ENCODE measurements around the gene MITF. TPM values are rescaled to one million over a fixed set of nuclear protein-coding genes. Genes with fewer than 3 reads are reported as not detected.

Gene MITF
- total and polyA plus RNA-seq, 4 donors: 0.91 to 2.9 (median 2.3) TPM

- Histone ChIP-seq H3K4me1 (ENCODE audit: control insufficient read depth in 4 of 4, insufficient read depth in 4 of 4, low read length in 3 of 4) (no peaks in the 10 kb centered on the region), H3K9ac (ENCODE audit: low read depth in 1 of 2, low read length in 2 of 2) (no peak overlapping the region), H3K4me3 (ENCODE audit: low read depth in 1 of 3, low read length in 3 of 3) (no peak overlapping the region), H3K9me3 (ENCODE audit: control insufficient read depth in 4 of 4, low read length in 3 of 4) (no peaks in the 10 kb centered on the region), H3K27me3 (ENCODE audit: control insufficient read depth in 4 of 4, insufficient read depth in 4 of 4, low read length in 3 of 4) (no peaks in the 10 kb centered on the region), H3K27ac (ENCODE audit: low read depth in 1 of 2, low read length in 2 of 2) (no peak overlapping the region), H3K36me3 (ENCODE audit: control insufficient read depth in 4 of 4, insufficient read depth in 3 of 4, low read depth in 1 of 4, low read length in 3 of 4) (no peaks in the 10 kb centered on the region)
- no peak for DNase-seq (ENCODE audit: low spot score)
- TF ChIP-seq RXRA (IDR thresholded peaks at IDR 0.05): no peak
- no peak for TF ChIP-seq SP1 (IDR thresholded peaks at IDR 0.05)
- no peak for TF ChIP-seq GABPA (IDR thresholded peaks at IDR 0.05 in 1 of 2, conservative IDR thresholded peaks at IDR 0.05 in 1 of 2)
- TF ChIP-seq RAD21 (IDR thresholded peaks at IDR 0.05): no peak
- TF ChIP-seq ZBTB33 (IDR thresholded peaks at IDR 0.05): no peak
- TF ChIP-seq ATF3 (IDR thresholded peaks at IDR 0.05): no peak
- no peak for TF ChIP-seq CTCF (IDR thresholded peaks at IDR 0.05; ENCODE audit: low read depth, low read length, missing input control)
- no peak for TF ChIP-seq JUND (IDR thresholded peaks at IDR 0.05)
- TF ChIP-seq YY1 (IDR thresholded peaks at IDR 0.05): no peak
- no peak for TF ChIP-seq EGR1 (IDR thresholded peaks at IDR 0.05; ENCODE audit: low read depth in 2 of 2)
- no peak for TF ChIP-seq TAF1 (conservative IDR thresholded peaks at IDR 0.05)
- no peak for TF ChIP-seq MAX (IDR thresholded peaks at IDR 0.05)
- no peak for TF ChIP-seq FOXA1 (IDR thresholded peaks at IDR 0.05)
- TF ChIP-seq NR2F2 (IDR thresholded peaks at IDR 0.05): no peak
- no peak for TF ChIP-seq FOXA2 (IDR thresholded peaks at IDR 0.05)
- TF ChIP-seq REST (IDR thresholded peaks at IDR 0.05): no peak
- WGBS: 80% methylated on average over 2 of the region's 2 CpGs
Measured at GRCh38 chr3:69871251-69871650, 132.0 kb downstream of the MITF start.

- Histone ChIP-seq H3K27me3 (ENCODE audit: control insufficient read depth in 4 of 4, insufficient read depth in 4 of 4, low read length in 3 of 4) (no peaks in the 10 kb centered on the region), H3K36me3 (ENCODE audit: control insufficient read depth in 4 of 4, insufficient read depth in 3 of 4, low read depth in 1 of 4, low read length in 3 of 4) (no peaks in the 10 kb centered on the region), H3K9ac (ENCODE audit: low read depth in 1 of 2, low read length in 2 of 2) (no peak overlapping the region), H3K4me3 (ENCODE audit: low read depth in 1 of 3, low read length in 3 of 3) (no peak overlapping the region), H3K4me1 (ENCODE audit: control insufficient read depth in 4 of 4, insufficient read depth in 4 of 4, low read length in 3 of 4) (no peaks in the 10 kb centered on the region), H3K27ac (ENCODE audit: low read depth in 1 of 2, low read length in 2 of 2) (no peak overlapping the region), H3K9me3 (ENCODE audit: control insufficient read depth in 4 of 4, low read length in 3 of 4) (no peaks in the 10 kb centered on the region)
- no peak for DNase-seq (ENCODE audit: low spot score)
- WGBS: 72% methylated on average over 3 of the region's 3 CpGs
- TF ChIP-seq SP1 (IDR thresholded peaks at IDR 0.05) (no peak), ATF3 (IDR thresholded peaks at IDR 0.05) (no peak), ZBTB33 (IDR thresholded peaks at IDR 0.05) (no peak), JUND (IDR thresholded peaks at IDR 0.05) (no peak), HNF4A (conservative IDR thresholded peaks at IDR 0.05) (no peak)
Measured at GRCh38 chr3:69871868-69872267, 132.6 kb downstream of the MITF start.
